Left renal cortex interstitium (tissue), 4 donors: Measurements from ENCODE around the gene KPNA4. TPM values are rescaled to one million over a fixed set of nuclear protein-coding genes. Genes with fewer than 3 reads are reported as not detected.
A peak's percentile ranks its signal among the peaks of the same experiment; 100 is the strongest.
"Not testable (repeated sequence)": the region's sequence is repeated elsewhere in the genome, so short reads cannot be mapped to it uniquely, and the experiment has no call there.

Experiments
- DNase-seq, 4 donors: peaks; one replicate each; pipeline ENCODE4 v3.0.0-alpha.2; 2013; ENCODE audit warnings: low read depth in 4 of 4, low spot score in 2 of 4, missing footprints in 1 of 4
- polyA plus RNA-seq, 4 donors: library from polyadenylated mRNA; unstranded; fragments of 120-200 nt; gene quantifications; one replicate each; pipeline ENCODE4 v1.2.1, GENCODE V29; 2013; ENCODE audit not compliant: insufficient read length in 4 of 4

The KPNA4 gene
- polyA plus RNA-seq, 4 donors: 69.1 to 84.1 (median 72.8) TPM

GRCh38 chr3:160573955-160574525, 8.7 kb upstream of the KPNA4 start:
- DNase-seq: not testable (repeated sequence)

GRCh38 chr3:160569894-160570652, 4.7 kb upstream of the KPNA4 start:
- DNase-seq: no peak

GRCh38 chr3:160568989-160569388, 3.6 kb upstream of the KPNA4 start:
- DNase-seq: no peak

- DNase-seq: no peak
Measured at GRCh38 chr3:160567774-160568173, 2.4 kb upstream of the KPNA4 start.

- DNase-seq: no peak
Measured at GRCh38 chr3:160566499-160566898, 1.1 kb upstream of the KPNA4 start.

GRCh38 chr3:160564949-160565441, 376 bp downstream of the KPNA4 start:
- peak; percentile 30 to 47 (median 42) for DNase-seq

GRCh38 chr3:160564258-160564911, 986 bp downstream of the KPNA4 start:
- DNase-seq: peak in 3 of 4 donors; percentile 13 to 23 (median 17)

- DNase-seq: no peak
Measured at GRCh38 chr3:160562952-160563351, 2.4 kb downstream of the KPNA4 start.

- no peak for DNase-seq
Measured at GRCh38 chr3:160557571-160557970, 7.8 kb downstream of the KPNA4 start.

- DNase-seq: no peak
Measured at GRCh38 chr3:160556141-160556540, 9.2 kb downstream of the KPNA4 start.

- no peak for DNase-seq
Measured at GRCh38 chr3:160554980-160555379, 10.4 kb downstream of the KPNA4 start.

- DNase-seq: no peak
Measured at GRCh38 chr3:160553827-160554226, 11.5 kb downstream of the KPNA4 start.

GRCh38 chr3:160546727-160547126, 18.6 kb downstream of the KPNA4 start:
- DNase-seq: no peak

GRCh38 chr3:160545504-160545871, 19.9 kb downstream of the KPNA4 start:
- DNase-seq: no peak

- DNase-seq: peak in 1 of 4 donors; percentile 17
Measured at GRCh38 chr3:160544844-160545503, 20.4 kb downstream of the KPNA4 start.

GRCh38 chr3:160540551-160540950, 24.8 kb downstream of the KPNA4 start:
- no peak for DNase-seq

- no peak for DNase-seq
Measured at GRCh38 chr3:160538895-160539294, 26.5 kb downstream of the KPNA4 start.

GRCh38 chr3:160537729-160538128, 27.6 kb downstream of the KPNA4 start:
- no peak for DNase-seq

GRCh38 chr3:160532371-160532770, 33.0 kb downstream of the KPNA4 start:
- DNase-seq: no peak

GRCh38 chr3:160531311-160531710, 34.1 kb downstream of the KPNA4 start:
- DNase-seq: no peak

GRCh38 chr3:160516391-160516790, 49.0 kb downstream of the KPNA4 start:
- not testable (repeated sequence) for DNase-seq
